Lower leg skin (tissue), 3 donors: ENCODE results near the gene PIP5K1C.

Experiments
- POLR2A ChIP-seq, 2 donors: fragments of 450-650 bp; IDR thresholded peaks; one replicate each; pipeline ENCODE4 v1.6.1; 2016 to 2017; ENCODE audit warnings: antibody characterized with exemption in 2 of 2, mild to moderate bottlenecking in 1 of 2, moderate library complexity in 1 of 2
- TF ChIP-seq, protein P1 (sequence below), 3 donors: fragments of 450-650 bp; IDR thresholded peaks; one replicate each; pipeline ENCODE4 v1.5.1; 2016; ENCODE audit warnings: antibody characterized with exemption in 3 of 3, mild to moderate bottlenecking in 3 of 3, moderate library complexity in 2 of 3

DNA sequence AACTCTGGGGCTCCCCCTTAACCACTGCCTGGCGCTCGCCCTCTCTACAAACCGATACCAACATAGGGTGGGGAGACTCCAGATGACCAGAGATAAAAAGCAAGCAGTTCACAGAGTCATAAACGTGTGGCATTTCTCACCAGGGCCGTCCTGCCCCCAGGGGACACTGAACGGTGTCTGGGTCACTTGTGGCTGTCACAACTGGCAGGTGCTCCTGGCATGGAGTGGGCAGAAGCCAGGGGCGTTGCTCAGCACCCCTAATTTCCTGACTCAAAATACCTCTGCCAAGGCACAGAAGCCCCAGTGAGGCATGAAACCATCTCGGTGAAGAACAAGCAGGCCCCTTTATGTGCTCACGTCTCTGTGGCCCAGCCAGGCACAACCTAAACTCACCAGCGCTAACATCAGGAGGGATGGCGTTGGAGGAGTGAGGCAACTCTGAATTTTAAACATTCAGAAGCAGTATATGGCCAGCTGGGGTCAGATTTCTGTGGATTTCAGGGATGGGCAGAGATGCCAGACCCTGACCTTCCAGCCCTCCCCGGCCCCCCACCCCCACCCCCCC lies 1.8 kb downstream of the PIP5K1C start:
- TF ChIP-seq, protein P1, sequence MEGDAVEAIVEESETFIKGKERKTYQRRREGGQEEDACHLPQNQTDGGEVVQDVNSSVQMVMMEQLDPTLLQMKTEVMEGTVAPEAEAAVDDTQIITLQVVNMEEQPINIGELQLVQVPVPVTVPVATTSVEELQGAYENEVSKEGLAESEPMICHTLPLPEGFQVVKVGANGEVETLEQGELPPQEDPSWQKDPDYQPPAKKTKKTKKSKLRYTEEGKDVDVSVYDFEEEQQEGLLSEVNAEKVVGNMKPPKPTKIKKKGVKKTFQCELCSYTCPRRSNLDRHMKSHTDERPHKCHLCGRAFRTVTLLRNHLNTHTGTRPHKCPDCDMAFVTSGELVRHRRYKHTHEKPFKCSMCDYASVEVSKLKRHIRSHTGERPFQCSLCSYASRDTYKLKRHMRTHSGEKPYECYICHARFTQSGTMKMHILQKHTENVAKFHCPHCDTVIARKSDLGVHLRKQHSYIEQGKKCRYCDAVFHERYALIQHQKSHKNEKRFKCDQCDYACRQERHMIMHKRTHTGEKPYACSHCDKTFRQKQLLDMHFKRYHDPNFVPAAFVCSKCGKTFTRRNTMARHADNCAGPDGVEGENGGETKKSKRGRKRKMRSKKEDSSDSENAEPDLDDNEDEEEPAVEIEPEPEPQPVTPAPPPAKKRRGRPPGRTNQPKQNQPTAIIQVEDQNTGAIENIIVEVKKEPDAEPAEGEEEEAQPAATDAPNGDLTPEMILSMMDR (IDR thresholded peaks at IDR 0.05) = no peak
- no peak for TF ChIP-seq POLR2A (IDR thresholded peaks at IDR 0.05)
